HG03342 (cell line): ENCODE results near the gene CD37.

Experiments used
- ATAC-seq: cut with Tn5 transposase; IDR thresholded peaks from one replicate; pipeline ENCODE4 v1.9.1; 2021; ENCODE audit warnings: mild to moderate bottlenecking, moderate library complexity; ENCODE audit not compliant: unreplicated experiment

Gene CD37

GRCh38 chr19:49344505-49345423 lies 9.6 kb downstream of the CD37 start:
- no peak for ATAC-seq

DNA sequence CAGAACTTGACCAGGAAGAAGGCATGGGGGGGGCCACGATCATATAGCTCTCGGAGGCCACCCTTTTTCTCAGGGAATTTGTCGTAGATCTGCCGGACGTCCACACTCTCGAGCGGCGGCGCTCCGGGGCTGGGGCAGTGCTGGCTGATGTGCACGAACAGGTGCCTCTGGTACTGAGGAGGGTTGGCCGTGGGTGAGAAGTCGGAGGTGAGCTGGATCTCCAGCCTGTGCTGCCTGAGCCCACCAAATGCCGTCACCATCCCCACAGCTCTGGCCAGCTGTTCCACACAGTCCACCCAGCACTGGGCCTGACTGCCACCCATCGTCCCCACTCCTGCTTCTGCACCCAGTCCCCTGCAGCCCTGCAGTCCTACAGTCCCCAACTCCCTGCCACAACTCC lies 12.0 kb downstream of the CD37 start:
- ATAC-seq: no peak

- ATAC-seq: no peak
Measured at GRCh38 chr19:49347835-49348234, 12.6 kb downstream of the CD37 start.

GRCh38 chr19:49348305-49349189 lies 13.3 kb downstream of the CD37 start:
- ATAC-seq: no peak

DNA sequence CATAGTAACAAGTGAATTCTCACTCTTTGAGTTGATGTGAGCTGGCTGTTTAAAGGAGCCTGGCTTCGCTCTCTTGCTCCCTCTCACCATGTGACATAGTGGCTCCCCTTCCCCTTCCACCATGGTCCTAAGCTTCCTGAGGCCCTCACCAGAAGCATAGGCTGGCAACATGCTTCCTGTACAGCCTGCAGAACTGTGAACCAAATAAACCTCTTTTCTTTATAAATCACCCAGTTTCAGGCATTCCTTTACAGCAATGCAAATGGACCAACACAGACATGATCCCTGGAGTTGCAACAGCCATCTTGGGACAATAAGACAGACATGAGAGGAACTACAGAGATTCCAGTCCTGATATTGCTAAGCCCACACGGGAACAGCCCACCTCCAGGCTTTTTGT lies 14.4 kb downstream of the CD37 start:
- no peak for ATAC-seq

DNA sequence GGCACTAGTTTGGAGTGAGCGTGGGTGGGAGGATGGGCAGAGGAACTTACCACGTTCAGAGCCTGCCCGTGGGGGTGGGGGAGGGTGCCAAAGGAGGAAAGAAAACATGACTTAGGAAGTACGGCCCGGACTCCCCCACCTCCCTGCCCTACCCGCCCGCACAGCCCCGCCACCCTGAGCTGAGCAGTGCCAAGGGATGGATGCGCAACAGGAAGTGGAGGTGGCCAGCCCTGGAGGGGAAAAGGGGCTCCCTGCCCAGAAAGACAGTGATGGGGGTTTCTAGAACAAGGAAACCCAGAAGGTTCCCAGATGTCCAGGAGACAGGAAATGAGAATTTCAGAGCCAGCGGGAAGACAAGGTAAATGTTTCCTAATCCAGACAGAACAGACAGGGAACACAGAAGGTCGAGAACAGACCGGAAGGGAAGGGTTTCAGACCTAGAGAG lies 20.7 kb downstream of the CD37 start:
- ATAC-seq: no peak

DNA sequence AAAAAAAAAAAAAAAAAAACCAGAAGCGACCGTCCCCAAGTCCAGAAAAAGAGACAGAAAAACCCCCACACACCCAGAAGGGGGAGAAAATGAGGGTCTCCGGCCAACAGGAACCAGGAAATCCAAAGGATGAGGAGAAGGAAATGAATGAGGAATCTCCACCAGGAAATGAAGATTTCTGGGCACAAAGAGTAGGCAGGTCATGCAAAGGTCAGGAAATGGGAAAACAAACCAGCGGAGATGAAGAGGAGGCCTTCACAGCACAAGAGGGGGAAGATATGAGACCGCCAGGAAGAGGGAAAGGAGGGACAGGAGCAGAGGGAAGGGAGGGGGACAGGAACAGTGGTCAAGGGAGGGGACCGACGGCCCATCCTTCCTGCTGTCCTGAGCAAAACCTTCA lies 21.2 kb downstream of the CD37 start:
- ATAC-seq: no peak

DNA sequence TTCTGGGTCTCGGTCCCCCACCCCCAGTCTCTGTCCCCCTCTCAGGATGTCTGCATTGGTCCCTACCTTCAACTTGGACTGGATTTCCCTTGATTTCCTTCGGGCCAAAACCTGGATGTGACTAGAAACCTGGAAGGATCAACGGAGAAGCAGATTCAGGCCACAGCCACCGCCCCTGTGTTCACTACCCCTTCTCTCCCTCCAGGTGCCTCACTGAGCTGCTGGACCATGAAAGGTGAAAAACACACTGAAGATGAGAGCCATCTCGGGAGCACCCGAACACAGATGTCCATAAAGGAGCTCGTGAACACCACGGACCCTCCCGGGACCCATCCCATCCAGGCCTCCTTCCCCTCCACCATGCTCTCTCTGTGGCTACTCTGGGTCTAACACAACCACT lies 22.0 kb downstream of the CD37 start:
- ATAC-seq: no peak

GRCh38 chr19:49359851-49360820 lies 24.9 kb downstream of the CD37 start:
- ATAC-seq: no peak

- ATAC-seq: no peak
Measured at GRCh38 chr19:49361438-49362047, 26.3 kb downstream of the CD37 start.

DNA sequence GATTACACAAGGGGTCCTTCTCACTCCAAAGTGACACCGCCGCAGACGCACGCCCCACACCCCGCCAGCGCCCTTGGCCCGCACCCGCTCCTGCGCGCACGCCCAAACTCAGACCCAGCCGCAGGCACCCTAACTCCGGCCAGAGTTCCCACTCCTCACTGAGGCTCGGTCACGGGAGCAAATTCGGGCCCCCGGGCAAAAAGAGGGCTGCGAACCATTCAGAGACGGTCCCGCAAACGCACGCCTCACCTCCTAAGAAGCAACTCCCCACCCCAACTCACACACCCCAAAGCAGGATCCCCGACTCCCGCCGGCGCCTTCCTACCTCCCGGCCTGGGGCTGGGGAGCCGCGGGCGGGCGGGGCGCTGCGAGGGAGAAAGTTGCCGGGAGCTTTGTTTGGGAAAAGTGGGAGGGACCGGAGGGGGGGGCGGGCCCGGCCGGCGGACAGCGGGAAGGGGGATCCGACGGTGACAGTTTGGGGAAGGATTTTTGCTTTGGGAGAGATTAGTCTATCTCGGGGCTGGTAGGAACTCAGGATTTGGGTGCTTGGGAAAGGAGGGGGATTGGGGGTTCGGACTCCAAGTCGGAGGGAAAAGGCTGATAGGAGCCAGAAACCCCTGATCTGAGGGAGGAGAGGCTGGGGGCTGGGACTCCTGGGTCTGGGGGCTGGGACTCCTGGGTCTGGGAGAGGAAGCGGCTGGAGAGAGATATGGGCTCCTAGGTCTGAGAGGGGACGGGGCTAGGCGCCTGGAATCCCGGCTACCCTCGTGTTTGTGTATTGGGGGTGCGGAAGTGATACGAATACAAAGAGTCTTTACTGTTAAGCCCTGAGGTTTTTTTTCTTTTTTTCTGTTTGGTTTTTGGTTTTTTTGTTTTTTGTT lies 27.1 kb downstream of the CD37 start, which contains the start of gene TEAD2:
Gene TEAD2 (minus strand): TSS at position 369 of the 881 bp plus-strand sequence. CDS start 2,341 bp downstream, outside the sequence.
- no peak for ATAC-seq

DNA sequence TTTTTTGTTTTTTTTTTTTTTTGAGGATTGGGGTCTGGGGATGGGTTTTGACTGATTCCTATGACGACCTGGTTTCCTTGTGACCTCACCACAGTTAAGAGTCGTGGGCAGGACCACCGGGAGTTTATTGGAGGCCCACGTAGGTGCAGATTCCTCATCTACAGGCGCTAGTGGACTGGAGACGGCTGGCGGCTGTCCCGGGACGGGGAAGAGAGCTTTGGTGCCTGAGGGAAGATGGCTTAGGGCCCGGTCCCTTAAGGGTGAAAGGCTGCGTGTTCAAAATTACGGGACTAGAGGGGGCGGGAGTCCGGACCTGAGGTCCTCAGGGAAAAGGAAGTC lies 27.7 kb downstream of the CD37 start:
- ATAC-seq: no peak

GRCh38 chr19:49363268-49364082 lies 28.3 kb downstream of the CD37 start, which contains the start of gene DKKL1:
Gene DKKL1, plus strand, starts transcription at chr19:49363877. Its CDS starts 122 bp downstream, at chr19:49363999.
- peak; percentile 69 for ATAC-seq

DNA sequence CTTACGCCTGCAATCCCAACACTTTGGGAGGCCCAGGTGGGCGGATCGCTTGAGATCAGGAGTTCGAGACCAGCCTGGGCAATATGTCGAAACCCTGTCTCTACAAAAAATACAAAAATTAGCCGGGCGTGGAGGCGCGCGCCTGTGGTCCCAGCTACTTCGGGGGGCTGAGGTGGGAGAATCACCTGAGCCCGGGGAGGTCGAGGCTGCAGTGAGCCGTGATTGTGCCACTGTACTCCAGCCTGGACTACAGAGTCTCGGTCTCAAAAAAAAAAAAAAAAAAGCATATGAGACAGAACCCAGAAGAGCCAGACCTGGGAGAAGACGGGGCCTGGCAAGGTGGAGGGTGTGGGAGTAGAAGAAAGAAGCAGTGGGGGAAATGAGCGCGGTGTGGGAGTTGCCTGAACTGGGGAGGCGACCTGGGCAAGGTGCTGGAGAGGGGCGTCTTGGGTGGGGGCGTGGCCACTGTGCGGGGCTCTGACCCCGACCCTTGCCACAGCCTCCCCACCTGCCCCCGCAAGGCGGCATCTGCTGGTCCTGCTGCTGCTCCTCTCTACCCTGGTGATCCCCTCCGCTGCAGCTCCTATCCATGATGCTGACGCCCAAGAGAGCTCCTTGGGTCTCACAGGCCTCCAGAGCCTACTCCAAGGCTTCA lies 29.0 kb downstream of the CD37 start:
- no peak for ATAC-seq

DNA sequence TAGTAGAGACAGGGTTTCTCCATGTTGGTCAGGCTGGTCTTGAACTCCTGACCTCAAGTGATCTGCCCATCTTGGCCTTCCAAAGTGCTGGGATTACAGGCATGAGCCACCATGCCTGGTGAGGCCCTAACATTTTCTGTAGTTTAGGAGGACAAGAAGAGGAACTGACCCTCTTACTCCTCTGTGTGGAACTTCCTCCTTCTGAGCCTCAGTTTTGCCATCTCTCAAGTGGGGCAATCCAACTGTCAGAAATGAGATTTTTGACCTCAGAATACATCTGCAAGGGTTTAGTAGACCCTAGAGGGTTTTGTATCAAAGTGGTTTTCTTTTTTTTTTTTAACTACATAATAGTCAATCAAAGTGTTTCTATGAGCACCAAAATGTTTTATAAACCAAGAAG lies 30.9 kb downstream of the CD37 start:
- no peak for ATAC-seq

- ATAC-seq: no peak
Measured at GRCh38 chr19:49368711-49369358, 33.6 kb downstream of the CD37 start.

DNA sequence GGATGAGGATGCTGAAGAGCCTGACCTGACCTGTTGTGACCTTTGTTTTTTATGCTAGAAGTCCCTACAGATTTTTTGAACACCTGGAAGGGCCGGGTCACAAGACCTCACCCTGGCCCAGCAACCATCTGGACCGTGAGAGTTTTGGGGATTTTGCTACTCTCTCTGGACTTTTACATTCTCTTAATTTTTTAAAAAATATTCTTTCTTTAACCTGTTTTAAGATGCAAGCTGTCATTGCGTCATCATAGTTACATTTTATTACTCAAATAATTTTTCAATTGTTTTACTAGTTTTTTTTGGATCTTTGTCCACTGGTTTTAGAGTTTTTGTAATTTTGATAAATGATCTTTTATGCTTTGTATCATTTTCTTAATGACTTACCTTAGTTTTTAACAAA lies 36.0 kb downstream of the CD37 start:
- ATAC-seq: no peak
